M059J (cell line): ENCODE data around the gene TLE1. TPM values are rescaled to one million over a fixed set of nuclear protein-coding genes. Genes with fewer than 3 reads are reported as not detected.

Source experiments
- DNase-seq: peaks from one replicate; pipeline ENCODE4 v3.0.0-alpha.2; 2012; ENCODE audit warnings: low read depth
- total RNA-seq: library from RNA; depleted of rRNA; stranded (reverse); fragments of >200 nt; shearing (Covaris generic); gene quantifications from 2 replicates; pipeline ENCODE4 v1.2.3, GENCODE V29; 2014; rRNA removed

Gene TLE1
- total RNA-seq, 1 experiment from 2014 or later = 21.9 TPM

GRCh38 chr9:81549500-81550206 lies 139.7 kb downstream of the TLE1 start:
- DNase-seq = peak; percentile 57

GRCh38 chr9:81548911-81549310 lies 140.4 kb downstream of the TLE1 start:
- peak; percentile 17 for DNase-seq

- DNase-seq = no peak
Observed at GRCh38 chr9:81546489-81546888, 142.9 kb downstream of the TLE1 start.

- DNase-seq = no peak
Observed at GRCh38 chr9:81543695-81544094, 145.7 kb downstream of the TLE1 start.

- no peak for DNase-seq
Observed at GRCh38 chr9:81542118-81542889, 147.0 kb downstream of the TLE1 start.

- DNase-seq = no peak
Observed at GRCh38 chr9:81540142-81540710, 149.1 kb downstream of the TLE1 start.

GRCh38 chr9:81539317-81539716 lies 150.0 kb downstream of the TLE1 start:
- no peak for DNase-seq

- no peak for DNase-seq
Observed at GRCh38 chr9:81538890-81539289, 150.5 kb downstream of the TLE1 start.

GRCh38 chr9:81537964-81538363 lies 151.4 kb downstream of the TLE1 start:
- DNase-seq = no peak

- DNase-seq = no peak
Observed at GRCh38 chr9:81536242-81537025, 152.9 kb downstream of the TLE1 start.

- DNase-seq = no peak
Observed at GRCh38 chr9:81535542-81536241, 153.7 kb downstream of the TLE1 start.

GRCh38 chr9:81534138-81534875 lies 155.0 kb downstream of the TLE1 start:
- DNase-seq = peak; percentile 61

Other genes with a start within 250 kb of the TLE1 start
- not detected in 2 replicates for gene SPATA31D4, start 238.9 kb upstream of the TLE1 start, total RNA-seq